OCI-LY7 (cell line): Measurements from ENCODE around the gene ARHGEF12.

Experiments used
- CTCF ChIP-seq: fragments of 200-600 bp; sonication (generic); conservative IDR thresholded peaks from 2 replicates; pipeline ENCODE4 v1.5.1; 2014; ENCODE audit warnings: mild to moderate bottlenecking, antibody characterized with exemption, low read length, moderate library complexity, mixed read lengths
- EZH2phosphoT487 ChIP-seq: fragments of 200-600 bp; sonication (generic); IDR thresholded peaks from 2 replicates; pipeline ENCODE4 v1.6.1; 2018; ENCODE audit warnings: low read depth, borderline replicate concordance, mild to moderate bottlenecking, mixed run types, antibody characterized with exemption, low read length, moderate library complexity, mixed read lengths

GRCh38 chr11:120536091-120536796, 200.0 kb downstream of the ARHGEF12 start:
- TF ChIP-seq CTCF, result no peak
- no peak for TF ChIP-seq EZH2phosphoT487
